ENCODE results near the gene NXNL1. TPM values are rescaled to one million over a fixed set of nuclear protein-coding genes. Genes with fewer than 3 reads are reported as not detected.

The NXNL1 gene
- total and polyA plus RNA-seq, 9 of the 15 experiments (the other 6 are each of a cell fraction or from before 2014, with no cell fraction given) = not detected

DNA sequence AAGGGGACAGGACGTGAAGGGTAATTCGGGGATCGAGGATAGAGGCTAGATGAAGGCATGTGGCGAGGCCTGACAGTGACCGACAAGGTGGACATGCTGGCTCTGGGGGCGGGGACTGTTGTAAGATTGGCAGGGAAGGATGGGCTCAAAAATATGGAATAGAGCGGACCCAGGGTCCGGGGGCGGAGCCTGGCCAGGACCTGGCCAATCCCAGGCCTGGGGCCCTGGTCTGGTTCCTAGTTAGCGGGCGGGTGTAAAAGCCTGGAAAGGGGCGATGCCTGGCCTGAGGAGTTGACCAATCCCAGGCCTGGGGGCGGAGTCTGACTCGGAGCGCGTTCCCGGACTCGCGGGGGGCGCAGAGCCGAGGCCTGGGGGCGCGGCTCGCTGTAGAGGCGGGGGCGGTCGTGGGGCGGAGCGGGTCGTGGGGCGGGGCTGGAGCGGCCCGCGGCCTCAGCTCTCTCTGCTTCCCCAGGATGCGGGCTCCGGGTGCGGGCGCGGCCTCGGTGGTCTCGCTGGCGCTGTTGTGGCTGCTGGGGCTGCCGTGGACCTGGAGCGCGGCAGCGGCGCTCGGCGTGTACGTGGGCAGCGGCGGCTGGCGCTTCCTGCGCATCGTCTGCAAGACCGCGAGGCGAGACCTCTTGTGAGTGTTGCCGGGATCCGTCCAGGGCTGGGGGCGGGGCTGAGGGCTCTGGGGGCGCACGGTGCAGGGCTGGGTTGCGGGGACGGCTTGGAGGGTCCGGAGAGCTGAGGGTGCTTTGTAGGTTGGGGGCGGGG is 9.5 kb upstream of the NXNL1 start, which contains the start of gene SLC27A1 (continued):
- TF ChIP-seq, protein P1, sequence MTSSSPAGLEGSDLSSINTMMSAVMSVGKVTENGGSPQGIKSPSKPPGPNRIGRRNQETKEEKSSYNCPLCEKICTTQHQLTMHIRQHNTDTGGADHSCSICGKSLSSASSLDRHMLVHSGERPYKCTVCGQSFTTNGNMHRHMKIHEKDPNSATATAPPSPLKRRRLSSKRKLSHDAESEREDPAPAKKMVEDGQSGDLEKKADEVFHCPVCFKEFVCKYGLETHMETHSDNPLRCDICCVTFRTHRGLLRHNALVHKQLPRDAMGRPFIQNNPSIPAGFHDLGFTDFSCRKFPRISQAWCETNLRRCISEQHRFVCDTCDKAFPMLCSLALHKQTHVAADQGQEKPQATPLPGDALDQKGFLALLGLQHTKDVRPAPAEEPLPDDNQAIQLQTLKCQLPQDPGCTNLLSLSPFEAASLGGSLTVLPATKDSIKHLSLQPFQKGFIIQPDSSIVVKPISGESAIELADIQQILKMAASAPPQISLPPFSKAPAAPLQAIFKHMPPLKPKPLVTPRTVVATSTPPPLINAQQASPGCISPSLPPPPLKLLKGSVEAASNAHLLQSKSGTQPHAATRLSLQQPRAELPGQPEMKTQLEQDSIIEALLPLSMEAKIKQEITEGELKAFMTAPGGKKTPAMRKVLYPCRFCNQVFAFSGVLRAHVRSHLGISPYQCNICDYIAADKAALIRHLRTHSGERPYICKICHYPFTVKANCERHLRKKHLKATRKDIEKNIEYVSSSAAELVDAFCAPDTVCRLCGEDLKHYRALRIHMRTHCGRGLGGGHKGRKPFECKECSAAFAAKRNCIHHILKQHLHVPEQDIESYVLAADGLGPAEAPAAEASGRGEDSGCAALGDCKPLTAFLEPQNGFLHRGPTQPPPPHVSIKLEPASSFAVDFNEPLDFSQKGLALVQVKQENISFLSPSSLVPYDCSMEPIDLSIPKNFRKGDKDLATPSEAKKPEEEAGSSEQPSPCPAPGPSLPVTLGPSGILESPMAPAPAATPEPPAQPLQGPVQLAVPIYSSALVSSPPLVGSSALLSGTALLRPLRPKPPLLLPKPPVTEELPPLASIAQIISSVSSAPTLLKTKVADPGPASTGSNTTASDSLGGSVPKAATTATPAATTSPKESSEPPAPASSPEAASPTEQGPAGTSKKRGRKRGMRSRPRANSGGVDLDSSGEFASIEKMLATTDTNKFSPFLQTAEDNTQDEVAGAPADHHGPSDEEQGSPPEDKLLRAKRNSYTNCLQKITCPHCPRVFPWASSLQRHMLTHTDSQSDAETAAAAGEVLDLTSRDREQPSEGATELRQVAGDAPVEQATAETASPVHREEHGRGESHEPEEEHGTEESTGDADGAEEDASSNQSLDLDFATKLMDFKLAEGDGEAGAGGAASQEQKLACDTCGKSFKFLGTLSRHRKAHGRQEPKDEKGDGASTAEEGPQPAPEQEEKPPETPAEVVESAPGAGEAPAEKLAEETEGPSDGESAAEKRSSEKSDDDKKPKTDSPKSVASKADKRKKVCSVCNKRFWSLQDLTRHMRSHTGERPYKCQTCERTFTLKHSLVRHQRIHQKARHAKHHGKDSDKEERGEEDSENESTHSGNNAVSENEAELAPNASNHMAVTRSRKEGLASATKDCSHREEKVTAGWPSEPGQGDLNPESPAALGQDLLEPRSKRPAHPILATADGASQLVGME (CRISPR knock-in tag; IDR thresholded peaks at IDR 0.05) = 0 out of 2 replicates have a peak, but pooled peaks have one; percentile 45
- TF ChIP-seq, protein P2, sequence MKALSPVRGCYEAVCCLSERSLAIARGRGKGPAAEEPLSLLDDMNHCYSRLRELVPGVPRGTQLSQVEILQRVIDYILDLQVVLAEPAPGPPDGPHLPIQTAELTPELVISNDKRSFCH (CRISPR knock-in tag; IDR thresholded peaks at IDR 0.05) = no peak
- TF ChIP-seq, protein P2 (tag; IDR thresholded peaks at IDR 0.05) = no peak
- TF ChIP-seq HCFC1 (IDR thresholded peaks at IDR 0.05; ENCODE audit: low read depth, low read length) = no peak
- TF ChIP-seq ZNF197 (CRISPR knock-in tag; IDR thresholded peaks at IDR 0.05; ENCODE audit: low read depth) = no peak
- no peak for TF ChIP-seq JUNB (CRISPR knock-in tag; conservative IDR thresholded peaks at IDR 0.05)
- no peak for TF ChIP-seq SNIP1 (IDR thresholded peaks at IDR 0.05; ENCODE audit: low read depth)
- no peak for TF ChIP-seq ZNF274 (IDR thresholded peaks at IDR 0.05; ENCODE audit: borderline replicate concordance, low read depth, low read length)
- TF ChIP-seq JUN (IDR thresholded peaks at IDR 0.05; ENCODE audit: borderline replicate concordance, low read depth, low read length) = no peak
- TF ChIP-seq JUN (CRISPR knock-in tag; IDR thresholded peaks at IDR 0.05; ENCODE audit: borderline replicate concordance) = no peak
- TF ChIP-seq, protein P3, sequence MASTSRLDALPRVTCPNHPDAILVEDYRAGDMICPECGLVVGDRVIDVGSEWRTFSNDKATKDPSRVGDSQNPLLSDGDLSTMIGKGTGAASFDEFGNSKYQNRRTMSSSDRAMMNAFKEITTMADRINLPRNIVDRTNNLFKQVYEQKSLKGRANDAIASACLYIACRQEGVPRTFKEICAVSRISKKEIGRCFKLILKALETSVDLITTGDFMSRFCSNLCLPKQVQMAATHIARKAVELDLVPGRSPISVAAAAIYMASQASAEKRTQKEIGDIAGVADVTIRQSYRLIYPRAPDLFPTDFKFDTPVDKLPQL (IDR thresholded peaks at IDR 0.05; ENCODE audit: extremely low read depth, insufficient read length) = no peak
- TF ChIP-seq RHOXF2B (CRISPR knock-in tag; conservative IDR thresholded peaks at IDR 0.05) = no peak
- TF ChIP-seq RBM14 (IDR thresholded peaks at IDR 0.05; ENCODE audit: borderline replicate concordance, insufficient read depth, low read depth, low read length) = no peak
- TF ChIP-seq PRPF4 (IDR thresholded peaks at IDR 0.05; ENCODE audit: insufficient read depth, low read depth, low read length, poor library complexity, severe bottlenecking) = no peak
- TF ChIP-seq FUS (optimal IDR thresholded peaks at IDR 0.05; ENCODE audit: low read depth, low read length) = no peak
- TF ChIP-seq, protein P4, sequence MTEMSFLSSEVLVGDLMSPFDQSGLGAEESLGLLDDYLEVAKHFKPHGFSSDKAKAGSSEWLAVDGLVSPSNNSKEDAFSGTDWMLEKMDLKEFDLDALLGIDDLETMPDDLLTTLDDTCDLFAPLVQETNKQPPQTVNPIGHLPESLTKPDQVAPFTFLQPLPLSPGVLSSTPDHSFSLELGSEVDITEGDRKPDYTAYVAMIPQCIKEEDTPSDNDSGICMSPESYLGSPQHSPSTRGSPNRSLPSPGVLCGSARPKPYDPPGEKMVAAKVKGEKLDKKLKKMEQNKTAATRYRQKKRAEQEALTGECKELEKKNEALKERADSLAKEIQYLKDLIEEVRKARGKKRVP (CRISPR knock-in tag; IDR thresholded peaks at IDR 0.05) = no peak
- TF ChIP-seq, protein P5, sequence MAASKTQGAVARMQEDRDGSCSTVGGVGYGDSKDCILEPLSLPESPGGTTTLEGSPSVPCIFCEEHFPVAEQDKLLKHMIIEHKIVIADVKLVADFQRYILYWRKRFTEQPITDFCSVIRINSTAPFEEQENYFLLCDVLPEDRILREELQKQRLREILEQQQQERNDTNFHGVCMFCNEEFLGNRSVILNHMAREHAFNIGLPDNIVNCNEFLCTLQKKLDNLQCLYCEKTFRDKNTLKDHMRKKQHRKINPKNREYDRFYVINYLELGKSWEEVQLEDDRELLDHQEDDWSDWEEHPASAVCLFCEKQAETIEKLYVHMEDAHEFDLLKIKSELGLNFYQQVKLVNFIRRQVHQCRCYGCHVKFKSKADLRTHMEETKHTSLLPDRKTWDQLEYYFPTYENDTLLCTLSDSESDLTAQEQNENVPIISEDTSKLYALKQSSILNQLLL (CRISPR knock-in tag; IDR thresholded peaks at IDR 0.05; ENCODE audit: borderline replicate concordance) = no peak
- TF ChIP-seq EZH2 (IDR thresholded peaks at IDR 0.05; ENCODE audit: borderline replicate concordance, low read depth, low read length) = no peak
- no peak for TF ChIP-seq KLF16 (IDR thresholded peaks at IDR 0.05)
